ENCODE results near the gene CRX.
"Not testable (repeated sequence)": the region's sequence is repeated elsewhere in the genome, so short reads cannot be mapped to it uniquely, and the experiment has no call there.

Gene CRX

GRCh38 chr19:47860602-47861297 lies 39.0 kb downstream of the CRX start:
- H2AFZ ChIP-seq = no peak overlapping the region
- no peak overlapping the region for H3K4me2 ChIP-seq (ENCODE audit: low read length)
- no peaks in the 10 kb centered on the region for H3K36me3 ChIP-seq (ENCODE audit: control insufficient read depth, insufficient read depth, low read length)
- no peaks in the 10 kb centered on the region for H3K4me1 ChIP-seq
- no peak overlapping the region for H3K4me3 ChIP-seq (ENCODE audit: low read depth, low read length)
- TF ChIP-seq, protein P1, sequence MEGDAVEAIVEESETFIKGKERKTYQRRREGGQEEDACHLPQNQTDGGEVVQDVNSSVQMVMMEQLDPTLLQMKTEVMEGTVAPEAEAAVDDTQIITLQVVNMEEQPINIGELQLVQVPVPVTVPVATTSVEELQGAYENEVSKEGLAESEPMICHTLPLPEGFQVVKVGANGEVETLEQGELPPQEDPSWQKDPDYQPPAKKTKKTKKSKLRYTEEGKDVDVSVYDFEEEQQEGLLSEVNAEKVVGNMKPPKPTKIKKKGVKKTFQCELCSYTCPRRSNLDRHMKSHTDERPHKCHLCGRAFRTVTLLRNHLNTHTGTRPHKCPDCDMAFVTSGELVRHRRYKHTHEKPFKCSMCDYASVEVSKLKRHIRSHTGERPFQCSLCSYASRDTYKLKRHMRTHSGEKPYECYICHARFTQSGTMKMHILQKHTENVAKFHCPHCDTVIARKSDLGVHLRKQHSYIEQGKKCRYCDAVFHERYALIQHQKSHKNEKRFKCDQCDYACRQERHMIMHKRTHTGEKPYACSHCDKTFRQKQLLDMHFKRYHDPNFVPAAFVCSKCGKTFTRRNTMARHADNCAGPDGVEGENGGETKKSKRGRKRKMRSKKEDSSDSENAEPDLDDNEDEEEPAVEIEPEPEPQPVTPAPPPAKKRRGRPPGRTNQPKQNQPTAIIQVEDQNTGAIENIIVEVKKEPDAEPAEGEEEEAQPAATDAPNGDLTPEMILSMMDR (IDR thresholded peaks at IDR 0.05) = no peak
- no peaks in the 10 kb centered on the region for H3K9me3 ChIP-seq (ENCODE audit: control insufficient read depth, low read length)
- H3K27me3 ChIP-seq (ENCODE audit: control insufficient read depth, insufficient read depth, low read length) = no peaks in the 10 kb centered on the region
- no peak overlapping the region for H3K9ac ChIP-seq
- no peak overlapping the region for H3K27ac ChIP-seq
- no peaks in the 10 kb centered on the region for H3K79me2 ChIP-seq

DNA sequence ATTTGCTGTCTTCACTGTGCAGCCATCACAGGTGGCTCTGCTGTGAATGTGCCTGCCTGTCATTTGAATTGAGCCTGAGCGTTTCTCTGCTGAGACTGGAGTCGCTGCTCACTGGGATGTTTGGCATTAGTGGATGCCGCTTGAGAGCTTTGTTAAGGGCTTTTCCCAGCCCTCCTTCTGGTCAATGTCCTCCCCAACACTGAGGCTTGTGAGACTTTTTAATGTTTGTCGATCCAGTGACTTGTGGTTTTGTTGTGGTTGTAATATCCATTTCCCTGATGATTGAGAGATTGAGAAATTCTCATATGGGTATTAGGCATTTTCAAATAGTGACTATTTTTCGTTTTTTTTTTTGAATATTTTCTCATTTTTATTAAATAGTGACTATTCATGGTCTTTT lies 39.9 kb downstream of the CRX start:
- Histone ChIP-seq H3K9ac (no peak overlapping the region), H3K4me2 (ENCODE audit: low read length) (no peak overlapping the region), H3K9me3 (ENCODE audit: control insufficient read depth, low read length) (no peaks in the 10 kb centered on the region), H3K4me3 (ENCODE audit: low read depth, low read length) (no peak overlapping the region), H2AFZ (no peak overlapping the region), H3K27ac (no peak overlapping the region), H3K4me1 (no peaks in the 10 kb centered on the region), H3K79me2 (no peaks in the 10 kb centered on the region), H3K27me3 (ENCODE audit: control insufficient read depth, insufficient read depth, low read length) (no peaks in the 10 kb centered on the region), H3K36me3 (ENCODE audit: control insufficient read depth, insufficient read depth, low read length) (no peaks in the 10 kb centered on the region)
- TF ChIP-seq, protein P1 (IDR thresholded peaks at IDR 0.05) = no peak

GRCh38 chr19:47863514-47863936 lies 41.8 kb downstream of the CRX start:
- H2AFZ ChIP-seq = no peak overlapping the region
- TF ChIP-seq, protein P1 (IDR thresholded peaks at IDR 0.05) = peak; percentile 96
- no peak overlapping the region for H3K27ac ChIP-seq
- H3K4me3 ChIP-seq (ENCODE audit: low read depth, low read length) = no peak overlapping the region
- H3K27me3 ChIP-seq (ENCODE audit: control insufficient read depth, insufficient read depth, low read length) = no peaks in the 10 kb centered on the region
- no peaks in the 10 kb centered on the region for H3K9me3 ChIP-seq (ENCODE audit: control insufficient read depth, low read length)
- no peaks in the 10 kb centered on the region for H3K36me3 ChIP-seq (ENCODE audit: control insufficient read depth, insufficient read depth, low read length)
- no peaks in the 10 kb centered on the region for H3K79me2 ChIP-seq
- H3K9ac ChIP-seq = no peak overlapping the region
- H3K4me2 ChIP-seq (ENCODE audit: low read length) = no peak overlapping the region
- H3K4me1 ChIP-seq = no peaks in the 10 kb centered on the region

GRCh38 chr19:47865166-47865565 lies 43.4 kb downstream of the CRX start:
- H2AFZ ChIP-seq = no peak overlapping the region
- no peak overlapping the region for H3K27ac ChIP-seq
- TF ChIP-seq, protein P1 (IDR thresholded peaks at IDR 0.05) = no peak

DNA sequence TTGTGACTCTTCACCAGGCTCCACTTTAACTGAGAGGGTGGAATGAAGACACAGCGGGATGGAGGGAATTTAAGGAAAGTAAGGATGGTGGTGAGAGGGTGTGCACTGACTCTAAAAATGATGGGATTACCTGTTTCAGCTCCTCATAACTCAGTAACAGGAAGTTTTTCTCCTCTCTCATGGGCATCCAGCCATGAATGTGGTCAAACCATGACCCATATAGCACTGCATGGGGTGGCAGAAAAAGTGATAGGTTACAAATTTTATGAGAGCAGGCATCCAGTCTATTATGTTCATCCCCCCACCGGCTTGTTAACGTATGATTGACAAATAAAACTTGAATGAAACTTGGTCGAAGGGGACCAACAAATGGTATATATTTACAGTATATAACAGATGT lies 57.2 kb downstream of the CRX start:
- Histone ChIP-seq H3K27me3 (ENCODE audit: control insufficient read depth, insufficient read depth, low read length) (no peaks in the 10 kb centered on the region), H3K9ac (no peak overlapping the region), H3K4me3 (ENCODE audit: low read depth, low read length) (no peak overlapping the region), H3K4me1 (no peaks in the 10 kb centered on the region), H3K9me3 (ENCODE audit: control insufficient read depth, low read length) (no peaks in the 10 kb centered on the region), H3K79me2 (peaks cover 8% of the 10 kb centered on the region), H3K4me2 (ENCODE audit: low read length) (no peak overlapping the region), H2AFZ (no peak overlapping the region), H3K27ac (no peak overlapping the region), H3K36me3 (ENCODE audit: control insufficient read depth, insufficient read depth, low read length) (no peaks in the 10 kb centered on the region)
- TF ChIP-seq, protein P1 (IDR thresholded peaks at IDR 0.05) = no peak

More at GRCh38 chr19:47865166-47865565, 43.4 kb downstream of the CRX start:
- Histone ChIP-seq H3K4me1 (no peaks in the 10 kb centered on the region), H3K79me2 (no peaks in the 10 kb centered on the region), H3K4me3 (ENCODE audit: low read depth, low read length) (no peak overlapping the region), H3K9me3 (ENCODE audit: control insufficient read depth, low read length) (no peaks in the 10 kb centered on the region), H3K36me3 (ENCODE audit: control insufficient read depth, insufficient read depth, low read length) (no peaks in the 10 kb centered on the region), H3K4me2 (ENCODE audit: low read length) (no peak overlapping the region), H3K27me3 (ENCODE audit: control insufficient read depth, insufficient read depth, low read length) (no peaks in the 10 kb centered on the region), H3K9ac (no peak overlapping the region)

- H3K36me3 ChIP-seq (ENCODE audit: control insufficient read depth, insufficient read depth, low read length); H3K27me3 ChIP-seq (ENCODE audit: control insufficient read depth, insufficient read depth, low read length); H3K27ac ChIP-seq; H3K9ac ChIP-seq; H3K4me1 ChIP-seq; H3K79me2 ChIP-seq; H2AFZ ChIP-seq; H3K4me3 ChIP-seq (ENCODE audit: low read depth, low read length); H3K9me3 ChIP-seq (ENCODE audit: control insufficient read depth, low read length); H3K4me2 ChIP-seq (ENCODE audit: low read length): not testable (repeated sequence)
Observed at GRCh38 chr19:47879385-47879784, 57.6 kb downstream of the CRX start.
